GM12873 (cell line): ENCODE measurements around the gene SRRT.
A peak's percentile ranks its signal among the peaks of the same experiment; 100 is the strongest.

Experiments used
- CTCF ChIP-seq: IDR thresholded peaks from 2 replicates; pipeline ENCODE4 v1.5.1; 2012; ENCODE audit warnings: low read depth, mild to moderate bottlenecking, moderate library complexity, low read length, control low read depth; ENCODE audit not compliant: insufficient read depth; ENCODE audit errors: missing control alignments

The SRRT gene

GRCh38 chr7:100860702-100861615 is 13.9 kb upstream of the SRRT start:
- TF ChIP-seq CTCF: no peak

GRCh38 chr7:100861616-100861985 is 13.3 kb upstream of the SRRT start:
- no peak for TF ChIP-seq CTCF

- TF ChIP-seq CTCF: no peak
Measured at GRCh38 chr7:100863406-100863950, 11.4 kb upstream of the SRRT start.

- TF ChIP-seq CTCF: no peak
Measured at GRCh38 chr7:100864263-100864845, 10.5 kb upstream of the SRRT start.

GRCh38 chr7:100865372-100865911 is 9.5 kb upstream of the SRRT start:
- TF ChIP-seq CTCF: peak; percentile 19

GRCh38 chr7:100865938-100866728 is 8.8 kb upstream of the SRRT start:
- TF ChIP-seq CTCF: no peak
